DND-41 (cell line): Measurements from ENCODE around the gene USPL1.

Source experiments
- EZH2 ChIP-seq: IDR thresholded peaks from 3 replicates; pipeline ENCODE4 v1.6.1; 2012; ENCODE audit warnings: borderline replicate concordance, low read depth, mild to moderate bottlenecking, moderate library complexity, low read length, inconsistent platforms; ENCODE audit not compliant: severe bottlenecking
- TF ChIP-seq, protein P1 (sequence below): IDR thresholded peaks from 2 replicates; pipeline ENCODE4 v1.5.1; 2012; ENCODE audit warnings: borderline replicate concordance, low read length, moderate library complexity, mild to moderate bottlenecking; ENCODE audit not compliant: poor library complexity, severe bottlenecking; ENCODE audit errors: extremely low read depth

- TF ChIP-seq, protein P1, sequence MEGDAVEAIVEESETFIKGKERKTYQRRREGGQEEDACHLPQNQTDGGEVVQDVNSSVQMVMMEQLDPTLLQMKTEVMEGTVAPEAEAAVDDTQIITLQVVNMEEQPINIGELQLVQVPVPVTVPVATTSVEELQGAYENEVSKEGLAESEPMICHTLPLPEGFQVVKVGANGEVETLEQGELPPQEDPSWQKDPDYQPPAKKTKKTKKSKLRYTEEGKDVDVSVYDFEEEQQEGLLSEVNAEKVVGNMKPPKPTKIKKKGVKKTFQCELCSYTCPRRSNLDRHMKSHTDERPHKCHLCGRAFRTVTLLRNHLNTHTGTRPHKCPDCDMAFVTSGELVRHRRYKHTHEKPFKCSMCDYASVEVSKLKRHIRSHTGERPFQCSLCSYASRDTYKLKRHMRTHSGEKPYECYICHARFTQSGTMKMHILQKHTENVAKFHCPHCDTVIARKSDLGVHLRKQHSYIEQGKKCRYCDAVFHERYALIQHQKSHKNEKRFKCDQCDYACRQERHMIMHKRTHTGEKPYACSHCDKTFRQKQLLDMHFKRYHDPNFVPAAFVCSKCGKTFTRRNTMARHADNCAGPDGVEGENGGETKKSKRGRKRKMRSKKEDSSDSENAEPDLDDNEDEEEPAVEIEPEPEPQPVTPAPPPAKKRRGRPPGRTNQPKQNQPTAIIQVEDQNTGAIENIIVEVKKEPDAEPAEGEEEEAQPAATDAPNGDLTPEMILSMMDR = no peak
- TF ChIP-seq EZH2 = no peak
Observed at GRCh38 chr13:30681843-30682242, 64.1 kb downstream of the USPL1 start.
